D721Med (cell line): Measurements from ENCODE around the gene BTLA.
"Not testable (repeated sequence)": the region's sequence is repeated elsewhere in the genome, so short reads cannot be mapped to it uniquely, and the experiment has no call there.

ENCODE experiments used
- DNase-seq: peaks from one replicate; pipeline ENCODE4 v3.0.0; 2011; ENCODE audit warnings: low spot score; ENCODE audit not compliant: insufficient read length
- FAIRE-seq: peaks from 2 replicates; lab custom pipeline; 2011; peaks lifted over from hg19 to GRCh38; lab: Jason Lieb, UNC
- CTCF ChIP-seq: IDR thresholded peaks from 2 replicates; pipeline ENCODE4 v1.5.1; 2012; ENCODE audit warnings: mild to moderate bottlenecking, control low read depth; ENCODE audit not compliant: insufficient read depth; ENCODE audit errors: missing control alignments

BTLA gene

GRCh38 chr3:112500621-112501020, 1.3 kb upstream of the BTLA start:
- TF ChIP-seq CTCF, result no peak
- no peak for FAIRE-seq
- DNase-seq, result no peak

GRCh38 chr3:112497897-112498548, 1.2 kb downstream of the BTLA start:
- no peak for TF ChIP-seq CTCF
- FAIRE-seq (no peak), DNase-seq (no peak)

GRCh38 chr3:112496366-112497067, 2.8 kb downstream of the BTLA start:
- DNase-seq, result no peak
- FAIRE-seq, result no peak
- TF ChIP-seq CTCF, result no peak

- not testable (repeated sequence) for DNase-seq, FAIRE-seq
Measured at GRCh38 chr3:112494448-112494767, 4.9 kb downstream of the BTLA start.

- DNase-seq (no peak), FAIRE-seq (no peak)
- TF ChIP-seq CTCF, result no peak
Measured at GRCh38 chr3:112492124-112492523, 7.1 kb downstream of the BTLA start.

- DNase-seq (no peak), FAIRE-seq (no peak)
- no peak for TF ChIP-seq CTCF
Measured at GRCh38 chr3:112491373-112491772, 7.9 kb downstream of the BTLA start.

- FAIRE-seq (no peak), DNase-seq (no peak)
- TF ChIP-seq CTCF, result no peak
Measured at GRCh38 chr3:112489674-112490479, 9.4 kb downstream of the BTLA start.
